Testis (tissue), 3 donors: ENCODE data around the gene KRT8. TPM values are rescaled to one million over a fixed set of nuclear protein-coding genes. Genes with fewer than 3 reads are reported as not detected.

Experiments used
- DNase-seq: peaks from one replicate; pipeline ENCODE4 v3.0.0-alpha.2; 2019
- H3K27ac ChIP-seq, 2 donors: fragments of 200-600 bp; sonication (generic); one replicate each; pipeline ENCODE4 v1.5.1; 2019
- H3K27me3 ChIP-seq: fragments of 200-600 bp; sonication (generic); one replicate; pipeline ENCODE4 v1.5.1; 2019
- H3K36me3 ChIP-seq: fragments of 200-600 bp; sonication (generic); one replicate; pipeline ENCODE4 v1.5.1; 2017; ENCODE audit warnings: low read depth; ENCODE audit errors: missing control alignments
- H3K4me1 ChIP-seq: fragments of 200-600 bp; sonication (generic); one replicate; pipeline ENCODE4 v1.5.1; 2019
- H3K4me3 ChIP-seq, 2 donors: fragments of 200-600 bp; sonication (generic); one replicate each; pipeline ENCODE4 v1.5.1; 2017 to 2019
- H3K9me3 ChIP-seq: fragments of 200-600 bp; sonication (generic); one replicate; pipeline ENCODE4 v1.5.1; 2017
- POLR2A ChIP-seq: fragments of 450-650 bp; IDR thresholded peaks from one replicate; pipeline ENCODE4 v1.6.1; 2017; ENCODE audit warnings: antibody characterized with exemption, mild to moderate bottlenecking, moderate library complexity
- WGBS, 2 donors: methylation state at CpG; one replicate each; pipeline ENCODE4 v1.1.5; 2018; 5-methylcytosine and 5-hydroxymethylcytosine counted together
- intact Hi-C: fragments of 100-400 bp; cut with DNase I; formaldehyde crosslinking; loops from one replicate; pipeline ENCODE4 v1.15.1; 2023; ENCODE audit warnings: low total_unique reads
- polyA plus RNA-seq: library from polyadenylated mRNA; stranded (reverse); fragments of 350-450 nt; fragmentation: Illumina TruSeq; extraction: RNeasy Lipid Tissue Mini Kit (QIAGEN cat#74804); gene quantifications from one replicate; pipeline ENCODE4 v1.2.3, GENCODE V29; 2014; ENCODE audit warnings: low read depth, low replicate concordance; ENCODE audit not compliant: insufficient read depth
- total RNA-seq, 2 donors: library from RNA; depleted of rRNA; stranded (reverse); fragments of >200 nt; gene quantifications; one replicate each; pipeline ENCODE4 v1.2.3, GENCODE V29; 2016
- TF ChIP-seq, protein P1 (sequence below), 3 experiments: fragments of 450-650 bp in 2 of 3; fragments of 200-600 bp in 1 of 3; sonication (generic) in 1 of 3; IDR thresholded peaks; one replicate each; pipeline ENCODE4 v1.5.1; 2016 to 2019; ENCODE audit warnings: antibody characterized with exemption in 3 of 3, mild to moderate bottlenecking in 2 of 3, moderate library complexity in 1 of 3

Gene KRT8
- total and polyA plus RNA-seq, 3 donors from 2014 or later, result 13.2 to 63.0 (median 14.6) TPM

DNA sequence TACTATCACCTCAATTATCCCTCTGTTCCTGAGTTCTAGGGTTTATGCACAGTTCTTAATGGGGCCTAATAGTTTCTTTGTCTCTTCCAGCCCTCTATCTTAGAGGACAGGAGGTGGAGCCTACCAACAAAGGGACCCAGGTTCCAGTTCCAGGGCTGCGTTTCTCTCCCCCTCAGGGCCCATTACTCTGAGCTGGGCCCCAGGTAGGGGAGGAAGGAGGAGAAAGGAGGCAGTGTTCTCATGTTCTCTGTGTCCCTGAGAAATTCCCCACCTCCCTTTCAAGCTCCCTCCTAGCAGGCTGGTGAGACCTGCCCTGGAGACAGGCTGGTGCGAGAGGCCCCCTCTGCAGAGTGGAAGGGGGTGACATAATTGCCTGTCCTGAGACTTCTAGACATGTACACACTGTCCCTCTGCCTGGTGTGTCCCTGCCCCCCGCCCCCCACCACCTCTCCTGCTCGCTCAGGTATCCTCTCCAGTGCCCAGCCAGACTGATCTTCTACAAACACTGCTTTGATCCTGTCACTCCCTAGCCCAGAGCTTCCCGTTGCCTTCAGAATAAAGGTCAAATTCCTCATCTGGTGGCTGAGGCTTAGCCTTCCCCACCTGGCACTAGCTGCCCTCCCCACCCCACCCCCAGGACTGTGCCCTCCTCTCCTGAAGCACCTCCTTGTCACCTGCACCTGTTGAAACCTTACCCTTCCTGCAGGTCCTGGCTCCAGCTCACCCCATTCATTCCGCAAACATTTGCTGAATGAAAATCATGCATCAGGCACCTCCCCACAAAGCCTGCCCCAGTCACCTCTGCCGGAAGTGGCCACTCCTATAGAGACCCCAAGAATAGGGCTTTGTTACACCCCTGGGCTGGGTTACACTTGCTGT lies 21.1 kb upstream of the KRT8 start:
- peaks cover 3% of the 10 kb centered on the region for H3K4me1 ChIP-seq
- intact Hi-C loops, result no loop called here
- no peak overlapping the region for H3K27ac ChIP-seq
- H3K4me3 ChIP-seq, result no peak overlapping the region
- H3K9me3 ChIP-seq, result no peaks in the 10 kb centered on the region
- 61 to 76% methylated on average over 7 of the region's 7 CpGs for WGBS, 2 donors
- H3K36me3 ChIP-seq, result no peaks in the 10 kb centered on the region
- no peaks in the 10 kb centered on the region for H3K27me3 ChIP-seq
- TF ChIP-seq, protein P1, sequence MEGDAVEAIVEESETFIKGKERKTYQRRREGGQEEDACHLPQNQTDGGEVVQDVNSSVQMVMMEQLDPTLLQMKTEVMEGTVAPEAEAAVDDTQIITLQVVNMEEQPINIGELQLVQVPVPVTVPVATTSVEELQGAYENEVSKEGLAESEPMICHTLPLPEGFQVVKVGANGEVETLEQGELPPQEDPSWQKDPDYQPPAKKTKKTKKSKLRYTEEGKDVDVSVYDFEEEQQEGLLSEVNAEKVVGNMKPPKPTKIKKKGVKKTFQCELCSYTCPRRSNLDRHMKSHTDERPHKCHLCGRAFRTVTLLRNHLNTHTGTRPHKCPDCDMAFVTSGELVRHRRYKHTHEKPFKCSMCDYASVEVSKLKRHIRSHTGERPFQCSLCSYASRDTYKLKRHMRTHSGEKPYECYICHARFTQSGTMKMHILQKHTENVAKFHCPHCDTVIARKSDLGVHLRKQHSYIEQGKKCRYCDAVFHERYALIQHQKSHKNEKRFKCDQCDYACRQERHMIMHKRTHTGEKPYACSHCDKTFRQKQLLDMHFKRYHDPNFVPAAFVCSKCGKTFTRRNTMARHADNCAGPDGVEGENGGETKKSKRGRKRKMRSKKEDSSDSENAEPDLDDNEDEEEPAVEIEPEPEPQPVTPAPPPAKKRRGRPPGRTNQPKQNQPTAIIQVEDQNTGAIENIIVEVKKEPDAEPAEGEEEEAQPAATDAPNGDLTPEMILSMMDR (IDR thresholded peaks at IDR 0.05), result no peak
- TF ChIP-seq POLR2A, result no peak
- DNase-seq, result no peak

DNA sequence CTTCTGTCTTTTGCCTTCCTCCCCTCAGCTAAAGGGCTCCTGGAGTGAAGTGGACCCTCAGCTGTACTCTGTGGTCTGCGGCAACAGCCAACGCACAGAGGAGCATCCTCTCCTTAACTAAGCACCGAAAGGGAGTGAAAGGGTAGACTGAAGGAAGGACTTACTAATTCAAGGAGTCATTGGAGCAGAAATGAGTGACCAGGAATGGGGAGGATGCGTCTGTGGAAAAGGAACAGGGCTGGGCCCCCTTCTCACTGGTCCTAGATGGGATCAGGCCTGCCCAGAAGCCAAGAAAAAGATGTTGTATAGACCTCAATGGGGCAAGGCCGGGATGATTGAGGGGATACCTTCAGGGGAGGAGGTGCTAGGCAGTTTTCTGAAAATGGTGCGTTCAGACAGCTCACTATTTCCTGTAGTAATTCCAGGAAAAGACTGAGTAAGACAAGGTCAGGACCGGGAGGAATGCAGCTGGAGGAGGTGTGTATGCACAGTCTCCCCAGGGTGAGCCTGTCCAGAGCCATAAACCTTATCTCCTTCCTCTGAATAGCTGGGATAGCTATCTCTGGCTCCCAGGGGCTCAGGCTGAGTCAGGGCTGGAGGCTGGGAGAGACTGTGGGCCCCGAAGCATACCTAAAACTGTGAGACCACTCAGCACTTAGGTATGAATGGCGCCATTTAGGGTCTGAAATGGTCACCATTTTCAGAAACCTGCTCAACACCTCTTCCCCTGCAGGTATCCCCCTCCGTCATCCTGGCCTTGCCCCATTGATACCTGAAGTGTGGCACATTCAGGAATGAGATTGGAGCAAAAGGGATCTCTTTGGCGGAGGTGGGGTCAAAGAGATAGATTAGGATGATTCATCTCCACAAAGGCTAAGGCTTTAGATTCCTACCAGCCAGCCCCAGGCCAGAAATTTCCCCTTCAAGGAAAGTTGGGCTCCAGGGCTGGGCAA lies 20.2 kb upstream of the KRT8 start:
- peaks cover 3% of the 10 kb centered on the region for H3K4me1 ChIP-seq
- TF ChIP-seq POLR2A, result no peak
- TF ChIP-seq, protein P1 (IDR thresholded peaks at IDR 0.05), result no peak
- 75 to 80% methylated on average over 11 of the region's 11 CpGs for WGBS, 2 donors
- H3K36me3 ChIP-seq, result no peaks in the 10 kb centered on the region
- H3K27ac ChIP-seq, result no peak overlapping the region
- no peak overlapping the region for H3K4me3 ChIP-seq
- intact Hi-C loops, result no loop called here
- no peak for DNase-seq
- H3K27me3 ChIP-seq, result no peaks in the 10 kb centered on the region
- H3K9me3 ChIP-seq, result no peaks in the 10 kb centered on the region

DNA sequence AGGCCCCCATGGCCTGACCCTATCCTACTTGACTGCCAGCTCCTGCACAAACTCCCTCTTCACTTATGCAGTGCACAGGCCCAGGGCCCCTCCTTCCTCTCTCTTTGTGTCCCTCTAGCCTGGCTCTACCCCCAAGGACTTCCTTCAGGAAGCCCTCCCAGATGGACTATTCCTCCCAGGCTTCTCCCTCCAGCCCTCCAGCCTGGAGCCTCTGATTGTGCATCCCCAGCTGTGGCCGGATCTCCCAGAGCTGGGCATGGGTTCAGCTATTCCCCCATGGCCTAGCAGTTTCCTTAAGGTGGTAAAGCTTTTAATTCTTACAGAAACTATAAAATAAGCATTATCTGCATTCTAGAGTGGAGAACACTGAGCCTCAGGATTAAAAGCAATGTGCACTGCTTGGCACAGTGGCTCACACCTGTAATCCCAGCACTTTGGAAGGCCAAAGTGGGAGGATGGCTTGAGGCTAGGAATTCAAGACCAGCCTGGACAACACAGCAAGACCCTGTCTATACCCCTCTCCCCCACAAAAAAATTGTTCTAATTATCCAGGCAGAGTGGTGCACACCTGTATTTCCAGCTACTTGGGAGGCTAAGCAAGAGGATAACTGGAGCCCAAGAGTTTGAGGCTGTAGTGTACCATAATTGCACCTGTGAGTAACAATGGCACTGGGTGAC lies 16.8 kb upstream of the KRT8 start:
- TF ChIP-seq POLR2A, result no peak
- TF ChIP-seq, protein P1 (IDR thresholded peaks at IDR 0.05), result no peak
- no peak overlapping the region for H3K4me3 ChIP-seq
- H3K27me3 ChIP-seq, result no peaks in the 10 kb centered on the region
- no peak for DNase-seq
- no peaks in the 10 kb centered on the region for H3K4me1 ChIP-seq
- H3K27ac ChIP-seq, result no peak overlapping the region
- intact Hi-C loops, result no loop called here
- 82 to 92% methylated on average over 1 of the region's 1 CpG for WGBS, 2 donors
- no peaks in the 10 kb centered on the region for H3K9me3 ChIP-seq
- no peaks in the 10 kb centered on the region for H3K36me3 ChIP-seq

DNA sequence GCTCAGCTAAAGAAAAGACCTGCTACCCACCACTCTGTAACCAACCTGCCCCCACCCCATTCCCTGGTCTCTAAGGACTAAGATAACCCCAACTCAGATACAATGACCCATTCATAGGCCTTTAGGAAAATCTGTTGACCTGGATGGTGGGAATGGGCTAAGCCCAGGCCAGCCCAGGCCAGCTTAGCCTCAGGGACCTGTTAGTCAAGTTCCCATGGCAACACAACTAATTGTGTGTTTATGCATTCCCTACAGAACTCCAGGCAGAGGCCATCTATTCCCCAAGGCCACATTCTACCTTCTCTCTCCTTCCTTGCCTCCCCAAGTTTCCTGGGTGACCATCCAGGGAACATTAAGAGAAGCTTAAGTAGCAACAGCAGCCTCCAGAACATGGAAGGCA lies 16.1 kb upstream of the KRT8 start:
- H3K4me1 ChIP-seq, result no peaks in the 10 kb centered on the region
- no peaks in the 10 kb centered on the region for H3K27me3 ChIP-seq
- no peaks in the 10 kb centered on the region for H3K36me3 ChIP-seq
- no peak for TF ChIP-seq POLR2A
- TF ChIP-seq, protein P1 (IDR thresholded peaks at IDR 0.05), result no peak
- intact Hi-C loops, result no loop called here
- H3K9me3 ChIP-seq, result no peaks in the 10 kb centered on the region
- H3K27ac ChIP-seq, result no peak overlapping the region
- H3K4me3 ChIP-seq, result no peak overlapping the region
- no peak for DNase-seq
